ENCODE measurements around the gene LCP2.

- TF ChIP-seq POLR2AphosphoS5 (IDR thresholded peaks at IDR 0.05) (no peak), CTCF (IDR thresholded peaks at IDR 0.05) (no peak)
Observed at GRCh38 chr5:170257370-170257769, 40.2 kb downstream of the LCP2 start.

All from upper lobe of left lung (tissue), 4 donors.